HG02610 (cell line): ENCODE data around the gene KLK1.
"Not testable (repeated sequence)": the region's sequence is repeated elsewhere in the genome, so short reads cannot be mapped to it uniquely, and the experiment has no call there.

Source experiments
- ATAC-seq: cut with Tn5 transposase; IDR thresholded peaks from one replicate; pipeline ENCODE4 v1.9.1; 2021; ENCODE audit warnings: mild to moderate bottlenecking, moderate library complexity; ENCODE audit not compliant: unreplicated experiment

KLK1 gene

GRCh38 chr19:50770164-50770563 is 53.4 kb downstream of the KLK1 start, which contains the start of gene GPR32:
Gene GPR32, plus strand, starts transcription at chr19:50770464. Its CDS starts 137 bp downstream, at chr19:50770601.
- ATAC-seq: not testable (repeated sequence)
